GM23338 (cell line): ENCODE measurements around the gene RNF151. TPM values are rescaled to one million over a fixed set of nuclear protein-coding genes. Genes with fewer than 3 reads are reported as not detected.

ENCODE experiments used
- ATAC-seq: fragments of 200-7000 bp; cut with Tn5 transposase; 3 replicates; pipeline ENCODE4 v1.9.1; 2020
- DNase-seq: peaks from one replicate; pipeline ENCODE4 v3.0.0-alpha.2; 2015; ENCODE audit warnings: low spot score
- H2AFZ ChIP-seq: fragments of 200-600 bp; sonication (generic); 2 replicates; pipeline ENCODE4 v1.8.0; 2016; ENCODE audit warnings: antibody characterized with exemption, mild to moderate bottlenecking, moderate library complexity
- H3F3A ChIP-seq: fragments of 200-600 bp; sonication (generic); replicated peaks from 2 replicates; pipeline ENCODE4 v1.8.0; 2017; ENCODE audit warnings: antibody characterized with exemption, mixed run types, low read depth
- H3K27ac ChIP-seq: fragments of 200-600 bp; sonication (generic); 2 replicates; pipeline ENCODE4 v1.6.1; 2016; ENCODE audit warnings: low read depth
- H3K27me3 ChIP-seq: fragments of 200-600 bp; sonication (generic); 2 replicates; pipeline ENCODE4 v1.8.0; 2016; ENCODE audit warnings: mild to moderate bottlenecking, mixed run types, moderate library complexity; ENCODE audit not compliant: insufficient read depth
- H3K36me3 ChIP-seq: fragments of 200-600 bp; sonication (generic); 2 replicates; pipeline ENCODE4 v1.8.0; 2016; ENCODE audit warnings: mild to moderate bottlenecking; ENCODE audit not compliant: insufficient read depth
- H3K4me1 ChIP-seq: fragments of 200-600 bp; sonication (generic); 2 replicates; pipeline ENCODE4 v1.8.0; 2016; ENCODE audit warnings: mild to moderate bottlenecking, moderate library complexity; ENCODE audit not compliant: insufficient read depth
- H3K4me2 ChIP-seq: fragments of 200-600 bp; sonication (generic); 2 replicates; pipeline ENCODE4 v1.7.1; 2017; ENCODE audit warnings: mixed run types
- H3K4me3 ChIP-seq: fragments of 200-600 bp; sonication (generic); 2 replicates; pipeline ENCODE4 v1.6.1; 2016; ENCODE audit warnings: mixed run types
- H3K79me2 ChIP-seq: fragments of 200-600 bp; sonication (generic); replicated peaks from 2 replicates; pipeline ENCODE4 v1.8.0; 2017; ENCODE audit warnings: mild to moderate bottlenecking; ENCODE audit not compliant: insufficient read depth
- H3K9me2 ChIP-seq: fragments of 200-600 bp; sonication (generic); 2 replicates; pipeline ENCODE4 v1.8.0; 2017; ENCODE audit not compliant: insufficient read depth
- H4K20me1 ChIP-seq: fragments of 200-600 bp; sonication (generic); replicated peaks from 2 replicates; pipeline ENCODE4 v1.8.0; 2017; ENCODE audit warnings: mild to moderate bottlenecking; ENCODE audit not compliant: insufficient read depth
- H3K27ac Mint-ChIP-seq: 2 replicates; pipeline ENCODE4 v1.8.0; 2020; ENCODE audit warnings: inconsistent platforms, mild to moderate bottlenecking, moderate library complexity, mixed read lengths
- H3K27me3 Mint-ChIP-seq: 3 replicates; pipeline ENCODE4 v1.8.0; 2022; ENCODE audit warnings: low read depth, mild to moderate bottlenecking, moderate library complexity, mixed read lengths, inconsistent platforms; ENCODE audit not compliant: insufficient read depth, poor library complexity
- H3K36me3 Mint-ChIP-seq: 3 replicates; pipeline ENCODE4 v1.8.0; 2021; ENCODE audit warnings: low read depth, mild to moderate bottlenecking, inconsistent platforms, moderate library complexity, mixed read lengths
- H3K4me1 Mint-ChIP-seq: 3 replicates; pipeline ENCODE4 v1.8.0; 2020; ENCODE audit warnings: mild to moderate bottlenecking, inconsistent platforms, mixed read lengths
- H3K4me3 Mint-ChIP-seq: 3 replicates; pipeline ENCODE4 v1.8.0; 2021; ENCODE audit warnings: moderate library complexity, mild to moderate bottlenecking, inconsistent platforms, mixed read lengths
- H3K9me3 Mint-ChIP-seq: 3 replicates; pipeline ENCODE4 v1.8.0; 2020; ENCODE audit warnings: moderate library complexity, mild to moderate bottlenecking, inconsistent platforms, mixed read lengths
- CREB1 ChIP-seq: fragments of 250-450 bp; sonication (Bioruptor Pico); IDR thresholded peaks from 2 replicates; pipeline ENCODE4 v1.5.0; 2020; ENCODE audit warnings: low read depth, mild to moderate bottlenecking, moderate library complexity
- JUNB ChIP-seq: IDR thresholded peaks from one replicate; pipeline ENCODE4 v1.6.1; 2016; ENCODE audit warnings: antibody characterized with exemption; ENCODE audit not compliant: unreplicated experiment
- POLR2AphosphoS5 ChIP-seq: IDR thresholded peaks from 2 replicates; pipeline ENCODE4 v1.6.1; 2016; ENCODE audit warnings: antibody characterized with exemption, low read depth
- REST ChIP-seq: IDR thresholded peaks from one replicate; pipeline ENCODE4 v1.6.1; 2018; ENCODE audit warnings: antibody characterized with exemption; ENCODE audit not compliant: unreplicated experiment
- STAT1 ChIP-seq: IDR thresholded peaks from one replicate; pipeline ENCODE4 v1.6.1; 2016; ENCODE audit warnings: antibody characterized with exemption; ENCODE audit not compliant: unreplicated experiment
- ZNF114 ChIP-seq: fragments of 250-450 bp; sonication (Bioruptor Pico); IDR thresholded peaks from 2 replicates; pipeline ENCODE4 v1.5.0; 2020; ENCODE audit warnings: mild to moderate bottlenecking, moderate library complexity
- ZNF331 ChIP-seq: fragments of 250-450 bp; sonication (Bioruptor Pico); IDR thresholded peaks from 2 replicates; pipeline ENCODE4 v1.5.0; 2020; ENCODE audit warnings: low read depth, mild to moderate bottlenecking, moderate library complexity
- ZNF462 ChIP-seq: fragments of 250-450 bp; sonication (Bioruptor Pico); IDR thresholded peaks from 2 replicates; pipeline ENCODE4 v1.5.0; 2020; ENCODE audit warnings: mild to moderate bottlenecking, moderate library complexity
- polyA plus RNA-seq: library from polyadenylated mRNA; unstranded; fragments of >200 nt; fragmentation: Nextera tagmentation; extraction: Ambion mirVana; gene quantifications from 2 replicates; pipeline ENCODE4 v1.2.1, GENCODE V29; 2016
- total RNA-seq: library from RNA; depleted of rRNA; stranded (reverse); fragments of >200 nt; shearing (Covaris generic); gene quantifications from 2 replicates; pipeline ENCODE4 v1.2.3, GENCODE V29; 2014

RNF151 gene
- total and polyA plus RNA-seq, 2 experiments from 2014 or later, result not detected

- peaks cover 22% of the 10 kb centered on the region; the same call in 1 of the 2 replicates for H3F3A ChIP-seq
- Mint-ChIP-seq H3K4me1 (peaks cover 15% of the 10 kb centered on the region), H3K36me3 (peaks cover 30% of the 10 kb centered on the region), H3K27ac (no peak overlapping the region), H3K4me3 (no peak overlapping the region), H3K27me3 (peaks cover 4% of the 10 kb centered on the region), H3K9me3 (no peaks in the 10 kb centered on the region)
- H3K4me1 ChIP-seq, result peaks cover 8% of the 10 kb centered on the region; the same call in 1 of the 2 replicates
- peaks cover 20% of the 10 kb centered on the region for H4K20me1 ChIP-seq
- no peak for ATAC-seq
- no peak overlapping the region for H2AFZ ChIP-seq
- no peaks in the 10 kb centered on the region; the same call in 1 of the 2 replicates for H3K36me3 ChIP-seq
- DNase-seq, result no peak
- H3K4me3 ChIP-seq, result no peak overlapping the region
- H3K27me3 ChIP-seq, result no peaks in the 10 kb centered on the region
- no peak overlapping the region for H3K4me2 ChIP-seq
- no peak overlapping the region for H3K27ac ChIP-seq
- H3K9me2 ChIP-seq, result no peaks in the 10 kb centered on the region
- TF ChIP-seq JUNB (no peak), ZNF462 (no peak), REST (no peak), STAT1 (no peak), CREB1 (CRISPR knock-in tag) (no peak), ZNF114 (no peak), POLR2AphosphoS5 (no peak), ZNF331 (CRISPR knock-in tag) (no peak)
- H3K79me2 ChIP-seq, result peaks cover 16% of the 10 kb centered on the region
These were observed 35.0 kb downstream of the RNF151 start for GRCh38 chr16:2001456-2002355.
